ENCODE data around the gene CRAT.

CRAT gene

DNA sequence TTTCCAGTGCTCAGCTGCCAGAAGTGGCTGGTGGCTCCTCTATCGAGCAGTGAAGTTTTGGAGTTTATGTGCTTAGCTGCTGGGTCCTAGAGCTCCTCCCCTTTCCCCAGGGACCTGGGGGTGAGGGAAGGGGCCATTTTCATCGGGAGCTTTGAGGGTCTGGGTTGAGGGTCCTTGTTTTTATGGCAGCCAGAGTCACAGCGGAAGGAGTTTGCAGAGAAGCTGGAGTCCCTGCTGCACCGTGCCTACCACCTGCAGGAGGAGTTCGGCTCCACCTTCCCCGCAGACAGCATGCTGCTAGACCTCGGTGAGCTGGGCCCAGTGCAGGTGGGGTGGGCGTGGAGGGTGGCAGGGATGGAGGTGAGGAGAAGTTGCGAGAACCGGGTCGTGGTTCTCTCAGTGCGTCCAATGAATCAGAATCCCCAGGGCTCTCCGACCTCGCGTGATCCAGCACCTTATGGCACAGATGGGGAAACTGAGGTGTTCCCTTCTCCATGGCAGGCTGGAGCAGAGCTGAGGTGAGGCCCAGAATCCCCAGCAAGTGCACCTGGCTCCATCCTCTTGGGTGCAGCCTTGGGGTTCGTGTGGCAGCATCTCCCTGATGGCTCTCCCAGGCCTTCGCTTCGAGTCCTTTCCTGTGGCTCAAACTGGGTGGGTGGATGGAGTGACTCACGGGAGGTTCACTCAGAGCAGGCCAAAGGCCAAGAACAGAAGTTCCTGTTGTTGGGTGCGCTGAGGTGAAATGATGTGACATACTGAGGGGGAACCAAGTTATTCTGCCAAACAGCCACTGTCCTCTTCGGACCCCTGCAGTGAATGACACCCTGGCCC lies 51.4 kb downstream of the CRAT start:
- DNase-seq, result no peak

DNA sequence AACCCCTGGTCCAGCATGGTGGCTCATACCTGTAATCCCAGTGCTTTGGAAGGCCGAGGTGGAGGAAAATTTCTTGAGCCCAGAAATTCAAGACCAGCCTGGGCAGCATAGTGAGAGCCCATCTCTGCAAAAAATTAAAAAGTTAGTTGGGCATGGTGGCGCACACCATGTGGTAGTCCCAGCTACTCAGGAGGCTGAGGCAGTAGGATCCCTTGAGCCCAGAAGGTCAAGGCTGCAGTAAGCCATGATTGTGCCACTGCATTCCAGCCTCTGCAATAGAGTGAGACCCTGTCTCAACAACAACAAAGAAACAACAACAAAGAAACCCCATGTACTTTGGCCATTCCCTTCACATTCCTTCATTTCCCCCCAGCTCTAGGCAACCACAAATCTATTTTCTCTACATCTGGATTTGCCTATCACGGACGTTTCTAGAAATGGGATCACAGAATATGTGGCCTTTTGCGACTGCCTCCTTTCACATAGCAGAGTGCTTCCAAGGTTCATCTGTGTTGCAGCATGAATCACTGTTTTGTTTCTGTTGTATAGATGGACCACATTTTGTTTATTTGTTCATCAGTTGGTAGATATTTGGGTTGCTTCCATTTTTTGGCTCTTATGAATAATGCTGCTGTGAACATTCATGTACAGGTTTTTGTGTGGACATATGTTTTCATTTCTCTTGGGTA lies 56.3 kb downstream of the CRAT start:
- DNase-seq, result no peak

DNA sequence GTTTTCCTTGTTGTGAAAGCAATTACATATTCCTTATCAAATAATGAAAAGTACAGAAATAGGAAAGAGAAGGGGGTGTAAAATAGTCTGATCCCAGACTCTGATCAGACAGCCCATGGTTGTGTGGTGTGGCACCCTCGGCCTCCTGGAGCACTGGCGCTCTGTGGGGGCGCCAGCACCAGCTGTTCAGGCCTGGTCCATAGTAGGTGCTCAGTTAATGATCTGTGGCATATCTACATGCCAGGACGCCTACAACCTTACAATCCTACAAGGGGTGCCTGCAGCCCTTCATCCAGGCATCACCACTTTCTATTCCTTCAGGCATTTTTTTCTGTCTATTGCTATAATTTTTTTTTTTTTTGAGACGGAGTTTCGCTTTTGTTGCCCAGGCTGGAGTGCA lies 57.6 kb downstream of the CRAT start:
- DNase-seq, result no peak

DNA sequence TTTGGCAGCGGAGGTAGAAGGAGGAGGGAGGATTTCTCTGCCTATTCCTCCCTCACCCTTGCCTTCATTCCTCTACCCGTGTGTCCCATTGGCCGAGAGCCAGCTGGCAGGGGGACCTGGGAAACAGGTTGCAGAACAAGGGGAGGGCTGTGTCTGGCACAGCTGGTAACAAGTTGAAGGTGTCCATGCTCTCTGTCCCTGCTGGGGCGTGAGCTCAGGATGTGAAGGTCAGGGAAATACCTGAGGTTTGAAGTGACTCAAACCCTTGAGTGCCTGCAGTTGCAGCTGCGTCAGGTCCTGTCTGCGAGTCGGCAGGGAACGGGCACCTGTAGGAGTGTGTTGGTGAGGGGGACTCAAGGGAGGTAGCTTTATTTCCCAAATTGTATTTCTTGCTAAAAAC lies 58.0 kb downstream of the CRAT start:
- DNase-seq, result peak; percentile 83

Data from NCI-H69 (cell line).